Measurements from ENCODE around the gene MRPL53. TPM values are rescaled to one million over a fixed set of nuclear protein-coding genes. Genes with fewer than 3 reads are reported as not detected.

Gene MRPL53
- total and polyA plus RNA-seq, 2 of the 13 experiments (the other 11 are each of a cell fraction or from before 2014, with no cell fraction given), result 34.3 to 51.9 TPM

DNA sequence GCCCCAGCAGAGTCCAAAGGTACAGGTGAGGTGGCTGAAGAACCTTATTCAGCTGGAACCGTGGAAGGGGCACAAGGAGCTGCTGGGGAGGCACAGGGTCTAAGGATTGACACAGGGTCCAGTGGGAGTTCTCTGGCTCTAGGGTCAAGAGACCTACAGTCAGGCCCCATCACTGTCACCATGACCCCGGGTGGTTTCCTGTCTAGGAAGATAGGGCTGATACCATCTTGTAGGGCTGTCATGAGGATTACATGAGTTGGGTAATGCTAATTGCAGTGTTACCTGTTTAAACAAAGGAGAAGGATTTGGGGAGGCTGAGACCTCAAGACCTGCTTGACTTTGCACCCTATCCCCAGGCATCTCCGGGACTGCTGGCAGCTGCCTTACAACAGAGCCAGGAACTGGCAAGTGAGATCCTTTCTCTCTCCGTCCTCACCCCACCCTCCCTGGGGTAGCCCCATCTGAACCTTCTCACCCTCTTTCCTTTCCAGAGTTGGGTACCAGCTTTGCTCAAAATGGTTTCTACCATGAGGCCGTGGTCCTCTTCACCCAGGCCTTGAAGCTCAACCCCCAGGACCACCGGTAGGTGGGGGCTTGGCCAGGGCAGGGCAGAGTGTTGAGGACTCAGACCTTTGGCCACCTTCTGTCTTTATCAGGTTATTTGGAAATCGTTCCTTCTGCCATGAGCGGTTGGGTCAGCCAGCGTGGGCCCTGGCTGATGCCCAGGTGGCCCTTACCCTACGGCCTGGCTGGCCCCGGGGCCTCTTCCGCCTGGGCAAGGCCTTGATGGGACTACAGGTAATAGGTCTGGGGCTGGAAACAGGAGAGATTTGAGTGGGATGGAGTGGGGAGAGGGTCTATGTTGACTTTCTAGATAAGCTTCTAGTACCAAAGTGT is 19.4 kb upstream of the MRPL53 start:
- H3K9me3 ChIP-seq (ENCODE audit: low read length), result no peaks in the 10 kb centered on the region
- no peaks in the 10 kb centered on the region for H4K20me1 ChIP-seq (ENCODE audit: insufficient read depth, low read length)
- DNase-seq (ENCODE audit: low spot score), result no peak
- ChIA-PET CTCF (ENCODE audit: low intra/inter-chr PET ratio, low total read pairs) (no interaction called here), POLR2A (interaction anchor here (2.1 to 3.1 kb wide), 3 partner anchors 9 to 12 kb away, joined by 13 to 23 read pairs (median 13); partner anchors contain the start of genes CCDC142 and TTC31)
- in situ Hi-C loops (cut with HindIII; ENCODE audit: extremely low pct_ligation_motif_present, low pct_unique_long_range_greater_than_20kb), result no loop called here
- H2AFZ ChIP-seq (ENCODE audit: low read length), result no peak overlapping the region
- ATAC-seq, result no peak
- no peak overlapping the region for H3K27ac ChIP-seq (ENCODE audit: extremely low read length, insufficient read depth, low read length)
- no peaks in the 10 kb centered on the region for H3K27me3 ChIP-seq (ENCODE audit: control insufficient read depth in 1 of 2, insufficient read depth in 2 of 2, low read length in 2 of 2)
- WGBS (ENCODE audit: low lambda C conversion rate), result 91% methylated on average over 12 of the region's 12 CpGs
- no peak for FAIRE-seq
- BruUV-seq (replicated peaks), result no TSS peak
- H3K4me3 ChIP-seq (replicated peaks in 1 of 3; ENCODE audit: insufficient read depth in 1 of 3, low read depth in 2 of 3, low read length in 3 of 3), result no peak overlapping the region
- intact Hi-C loops (cut with micrococcal nuclease; ENCODE audit: unreplicated experiment), result loop anchor here (10.0 kb wide), 1 partner anchor 1797 kb away; no protein-coding TSS in a partner anchor
- H3K9ac ChIP-seq (ENCODE audit: insufficient read depth, low read depth, low read length), result no peak overlapping the region
- H3K4me2 ChIP-seq (ENCODE audit: low read depth, low read length), result no peak overlapping the region
- no peak for TF ChIP-seq FOXO1 (CRISPR knock-in tag; IDR thresholded peaks at IDR 0.05)
- TF ChIP-seq EP300 (IDR thresholded peaks at IDR 0.05; ENCODE audit: low read depth in 2 of 2, low read length in 2 of 2), result peak in 1 of 2 experiments; percentile 61; a peak in 1 of 4 replicates
- TF ChIP-seq EP300 (CRISPR knock-in tag; IDR thresholded peaks at IDR 0.05; ENCODE audit: borderline replicate concordance), result no peak
- peaks cover 71% of the 10 kb centered on the region for H3K4me1 ChIP-seq (ENCODE audit: insufficient read depth, low read length)
- H3K36me3 ChIP-seq (replicated peaks in 1 of 2; ENCODE audit: control insufficient read depth in 1 of 2, insufficient read depth in 2 of 2, low read length in 2 of 2), result peaks cover 35 to 48% of the 10 kb centered on the region in 2 experiments
- H3K79me2 ChIP-seq (ENCODE audit: insufficient read depth, low read length), result no peaks in the 10 kb centered on the region

GRCh38 chr2:74489906-74490305 is 17.4 kb upstream of the MRPL53 start:
- CTCF ChIA-PET (ENCODE audit: low intra/inter-chr PET ratio, low total read pairs), result no interaction called here
- peak overlapping the region; percentile 84 for H3K27ac ChIP-seq (ENCODE audit: extremely low read length, insufficient read depth, low read length)
- no peak overlapping the region for H3K4me3 ChIP-seq (replicated peaks in 1 of 3; ENCODE audit: insufficient read depth in 1 of 3, low read depth in 2 of 3, low read length in 3 of 3)
- H3K4me1 ChIP-seq (ENCODE audit: insufficient read depth, low read length), result peaks cover 71% of the 10 kb centered on the region
- H2AFZ ChIP-seq (ENCODE audit: low read length), result no peak overlapping the region
- no peaks in the 10 kb centered on the region for H3K79me2 ChIP-seq (ENCODE audit: insufficient read depth, low read length)
- DNase-seq (ENCODE audit: low spot score) (no peak), ATAC-seq (no peak), FAIRE-seq (no peak)
- TF ChIP-seq KDM5B (CRISPR knock-in tag; IDR thresholded peaks at IDR 0.05; ENCODE audit: borderline replicate concordance) (0 out of 2 replicates have a peak, but pooled peaks have one; percentile 2), ZNF30 (CRISPR knock-in tag; IDR thresholded peaks at IDR 0.05) (no peak)
- H3K4me2 ChIP-seq (ENCODE audit: low read depth, low read length), result no peak overlapping the region; the same call in 1 of the 2 replicates
- H3K9me3 ChIP-seq (ENCODE audit: low read length), result no peaks in the 10 kb centered on the region
- H3K36me3 ChIP-seq (replicated peaks in 1 of 2; ENCODE audit: control insufficient read depth in 1 of 2, insufficient read depth in 2 of 2, low read length in 2 of 2), result peaks cover 35 to 49% of the 10 kb centered on the region in 2 experiments
- no peaks in the 10 kb centered on the region for H4K20me1 ChIP-seq (ENCODE audit: insufficient read depth, low read length)
- 92% methylated on average over 8 of the region's 9 CpGs for WGBS (ENCODE audit: low lambda C conversion rate)
- POLR2A ChIA-PET, result interaction anchor here (1.2 to 20.6 kb wide), 10 partner anchors 9 to 60 kb away, joined by 3 to 795 read pairs (median 14); partner anchors contain the start of genes AUP1, DQX1, HTRA2 and LBX2
- no TSS peak for BruUV-seq (replicated peaks)
- in situ Hi-C loops (cut with HindIII; ENCODE audit: extremely low pct_ligation_motif_present, low pct_unique_long_range_greater_than_20kb), result no loop called here
- intact Hi-C loops (cut with micrococcal nuclease; ENCODE audit: unreplicated experiment), result loop anchor here (1.0 to 10.0 kb wide), 2 partner anchors 7 to 1795 kb away; no protein-coding TSS in a partner anchor
- H3K27me3 ChIP-seq (ENCODE audit: control insufficient read depth in 1 of 2, insufficient read depth in 2 of 2, low read length in 2 of 2), result no peaks in the 10 kb centered on the region
- H3K9ac ChIP-seq (ENCODE audit: insufficient read depth, low read depth, low read length), result peak overlapping the region; percentile 17; the same call in 1 of the 2 replicates

Measured in HepG2 (cell line).